ENCODE results near the gene SPTB. TPM values are rescaled to one million over a fixed set of nuclear protein-coding genes. Genes with fewer than 3 reads are reported as not detected.

Gene SPTB
- total RNA-seq, 1 donor from 2014 or later, result 8.9 TPM

DNA sequence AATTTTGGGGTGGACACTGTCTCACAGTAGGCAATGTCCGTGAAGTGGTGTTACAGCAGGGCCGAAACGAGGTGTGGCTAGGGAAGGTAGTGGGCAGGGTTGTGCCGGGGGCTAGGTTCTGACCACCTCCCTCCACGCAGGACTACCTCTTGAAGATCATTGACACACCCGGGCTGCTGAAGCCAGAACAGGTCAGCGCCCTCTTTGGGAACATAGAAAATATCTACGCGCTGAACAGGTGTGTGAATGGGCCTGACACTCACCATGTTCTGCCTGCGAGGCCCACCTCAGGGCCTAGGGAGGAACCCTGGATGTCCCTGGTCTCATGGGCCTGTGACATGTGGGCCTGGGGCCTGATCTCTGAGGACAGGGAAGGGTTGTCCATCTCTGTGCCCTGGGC, 150.9 kb downstream of the SPTB start:
- Mint-ChIP-seq H3K27ac (no peak overlapping the region), H3K36me3 (peaks cover 20% of the 10 kb centered on the region), H3K27me3 (ENCODE audit: low read depth) (no peaks in the 10 kb centered on the region), H3K4me3 (no peak overlapping the region), H3K9me3 (no peaks in the 10 kb centered on the region), H3K4me1 (peaks cover 32% of the 10 kb centered on the region)
- no peak for TF ChIP-seq CTCF (IDR thresholded peaks at IDR 0.05; ENCODE audit: unreplicated experiment)
- no peak for DNase-seq (ENCODE audit: low spot score in 2 of 2, unreplicated experiment in 2 of 2)

GRCh38 chr14:64728106-64728505, 151.6 kb downstream of the SPTB start:
- Mint-ChIP-seq H3K27ac (peak overlapping the region; percentile 91), H3K9me3 (no peaks in the 10 kb centered on the region), H3K36me3 (peaks cover 16% of the 10 kb centered on the region), H3K4me3 (no peak overlapping the region), H3K4me1 (peaks cover 37% of the 10 kb centered on the region), H3K27me3 (ENCODE audit: low read depth) (no peaks in the 10 kb centered on the region)
- no peak for DNase-seq (ENCODE audit: low spot score in 2 of 2, unreplicated experiment in 2 of 2)
- no peak for TF ChIP-seq CTCF (IDR thresholded peaks at IDR 0.05; ENCODE audit: unreplicated experiment)

GRCh38 chr14:64727551-64728071, 152.1 kb downstream of the SPTB start:
- Mint-ChIP-seq H3K9me3 (no peaks in the 10 kb centered on the region), H3K4me1 (peaks cover 41% of the 10 kb centered on the region), H3K36me3 (peaks cover 16% of the 10 kb centered on the region), H3K27me3 (ENCODE audit: low read depth) (no peaks in the 10 kb centered on the region), H3K4me3 (no peak overlapping the region), H3K27ac (peak overlapping the region; percentile 91)
- DNase-seq (ENCODE audit: low spot score in 2 of 2, unreplicated experiment in 2 of 2), result no peak
- no peak for TF ChIP-seq CTCF (IDR thresholded peaks at IDR 0.05; ENCODE audit: unreplicated experiment)

GRCh38 chr14:64726585-64726890, 153.2 kb downstream of the SPTB start:
- Mint-ChIP-seq H3K27ac (peak overlapping the region; percentile 91), H3K9me3 (no peaks in the 10 kb centered on the region), H3K4me3 (no peak overlapping the region), H3K4me1 (peaks cover 50% of the 10 kb centered on the region), H3K27me3 (ENCODE audit: low read depth) (no peaks in the 10 kb centered on the region), H3K36me3 (peaks cover 15% of the 10 kb centered on the region)
- TF ChIP-seq CTCF (IDR thresholded peaks at IDR 0.05; ENCODE audit: unreplicated experiment), result no peak
- DNase-seq (ENCODE audit: low spot score in 2 of 2, unreplicated experiment in 2 of 2), result peak in 1 of 2 experiments; percentile 60

GRCh38 chr14:64725879-64726584, 153.7 kb downstream of the SPTB start:
- peaks cover 12% of the 10 kb centered on the region for H3K36me3 Mint-ChIP-seq
- no peaks in the 10 kb centered on the region for H3K27me3 Mint-ChIP-seq (ENCODE audit: low read depth)
- H3K4me3 Mint-ChIP-seq, result no peak overlapping the region
- peak overlapping the region; percentile 91 for H3K27ac Mint-ChIP-seq
- no peak for DNase-seq (ENCODE audit: low spot score in 2 of 2, unreplicated experiment in 2 of 2)
- H3K9me3 Mint-ChIP-seq, result no peaks in the 10 kb centered on the region
- TF ChIP-seq CTCF (IDR thresholded peaks at IDR 0.05; ENCODE audit: unreplicated experiment), result no peak
- peaks cover 55% of the 10 kb centered on the region for H3K4me1 Mint-ChIP-seq
